Caco-2 (cell line): ENCODE measurements around the gene PRR33. TPM values are rescaled to one million over a fixed set of nuclear protein-coding genes. Genes with fewer than 3 reads are reported as not detected.

Experiments
- BruUV-seq: library from RNA; stranded (reverse); fragments of 400-500 nt; replicated peaks from 2 replicates; lab custom pipeline; 2021; lab: Mats Ljungman, UMichigan
- CTCF ChIA-PET: fragments of 300-600 bp; sonication (Branson Sonifier 250); formaldehyde crosslinking; loops from one replicate; lab custom pipeline; 2022; ENCODE audit warnings: antibody characterized with exemption; lab: Charles Lee
- POLR2A ChIA-PET: fragments of 300-600 bp; sonication (Branson Sonifier 250); formaldehyde crosslinking; loops from one replicate; lab custom pipeline; 2022; ENCODE audit warnings: antibody characterized with exemption; lab: Charles Lee
- DNase-seq, 2 experiments: peaks; one replicate each; pipeline versions ENCODE4 v3.0.0 to v3.0.0-alpha.2; 2020 to 2022
- H3K27me3 ChIP-seq: replicated peaks from 2 replicates; pipeline ENCODE4 v1.6.0; 2011; ENCODE audit warnings: low read length; ENCODE audit not compliant: control insufficient read depth, insufficient read depth
- H3K36me3 ChIP-seq: 2 replicates; pipeline ENCODE4 v1.5.1; 2011; ENCODE audit warnings: low read length; ENCODE audit not compliant: control insufficient read depth, insufficient read depth
- H3K4me1 ChIP-seq: fragments of 250-450 bp; sonication (Bioruptor Pico); 2 replicates; pipeline ENCODE4 v1.5.1; 2020; ENCODE audit warnings: mild to moderate bottlenecking
- H3K4me3 ChIP-seq: 2 replicates; pipeline ENCODE4 v1.5.1; 2011; ENCODE audit warnings: low read depth, mild to moderate bottlenecking, control low read depth, low read length
- H3K9me3 ChIP-seq: fragments of 250-450 bp; sonication (Bioruptor Pico); 2 replicates; pipeline ENCODE4 v1.5.1; 2020; ENCODE audit warnings: mild to moderate bottlenecking, moderate library complexity
- H3K27ac Mint-ChIP-seq: one replicate; pipeline ENCODE4 v1.8.0; 2022; ENCODE audit warnings: mixed read lengths; ENCODE audit not compliant: unreplicated experiment
- H3K27me3 Mint-ChIP-seq: one replicate; pipeline ENCODE4 v1.8.0; 2022; ENCODE audit warnings: mixed read lengths; ENCODE audit not compliant: insufficient read depth, unreplicated experiment
- H3K36me3 Mint-ChIP-seq: one replicate; pipeline ENCODE4 v1.8.0; 2022; ENCODE audit warnings: mild to moderate bottlenecking, mixed read lengths; ENCODE audit not compliant: insufficient read depth, unreplicated experiment
- H3K4me1 Mint-ChIP-seq: one replicate; pipeline ENCODE4 v1.8.0; 2022; ENCODE audit warnings: low read depth, mixed read lengths; ENCODE audit not compliant: unreplicated experiment
- H3K4me3 Mint-ChIP-seq: one replicate; pipeline ENCODE4 v1.8.0; 2022; ENCODE audit warnings: mild to moderate bottlenecking, moderate library complexity, mixed read lengths; ENCODE audit not compliant: unreplicated experiment
- H3K9me3 Mint-ChIP-seq: one replicate; pipeline ENCODE4 v1.8.0; 2022; ENCODE audit warnings: mixed read lengths; ENCODE audit not compliant: unreplicated experiment
- CTCF ChIP-seq, 2 experiments: fragments of 200-600 bp in 1 of 2; IDR thresholded peaks; 1 replicate in 1 of 2; 2 replicates in 1 of 2; pipeline versions ENCODE4 v1.5.1 to v1.8.0; 2011 to 2022; ENCODE audit warnings: antibody characterized with exemption in 1 of 2, control low read depth in 1 of 2, inconsistent platforms in 1 of 2, low read depth in 1 of 2, low read length in 1 of 2, mild to moderate bottlenecking in 1 of 2, moderate library complexity in 1 of 2; ENCODE audit not compliant: insufficient read depth in 1 of 2, severe bottlenecking in 1 of 2, unreplicated experiment in 1 of 2
- intact Hi-C: fragments of 100-400 bp; cut with micrococcal nuclease; formaldehyde crosslinking; loops from one replicate; pipeline ENCODE4 v1.10.0; 2022; ENCODE audit not compliant: unreplicated experiment
- total RNA-seq: library from RNA; stranded (reverse); gene quantifications from 2 replicates; pipeline ENCODE4 v1.2.3, GENCODE V29; 2022

PRR33 gene
- total RNA-seq, 1 experiment from 2014 or later: not detected

GRCh38 chr11:1851468-1852180, 40.1 kb downstream of the PRR33 start:
- Mint-ChIP-seq H3K4me3 (no peak overlapping the region), H3K27ac (no peak overlapping the region), H3K4me1 (no peaks in the 10 kb centered on the region), H3K27me3 (no peaks in the 10 kb centered on the region), H3K9me3 (no peaks in the 10 kb centered on the region), H3K36me3 (no peaks in the 10 kb centered on the region)
- Histone ChIP-seq H3K4me1 (no peaks in the 10 kb centered on the region), H3K36me3 (no peaks in the 10 kb centered on the region), H3K9me3 (no peaks in the 10 kb centered on the region), H3K4me3 (no peak overlapping the region), H3K27me3 (no peaks in the 10 kb centered on the region)
- ChIA-PET CTCF (interaction anchor here (0.5 kb wide), 1 partner anchor 44 kb away, joined by 3 read pairs; no protein-coding TSS in a partner anchor), POLR2A (no interaction called here)
- intact Hi-C loops: no loop called here
- TF ChIP-seq CTCF (IDR thresholded peaks at IDR 0.05; ENCODE audit: insufficient read depth in 1 of 2, low read depth in 1 of 2, low read length in 1 of 2, severe bottlenecking in 1 of 2, unreplicated experiment in 1 of 2): no peak
- no TSS peak for BruUV-seq
- DNase-seq: no peak

- ChIA-PET CTCF (interaction anchor here (0.6 to 1.9 kb wide), 6 partner anchors 10 to 302 kb away, joined by 3 to 6 read pairs (median 4); partner anchors contain the start of gene TNNI2), POLR2A (interaction anchor here (0.6 kb wide), 1 partner anchor 14 kb away, joined by 4 read pairs; the partner anchor contains the start of gene SYT8)
- peaks cover 8% of the 10 kb centered on the region for H3K4me1 ChIP-seq
- intact Hi-C loops: no loop called here
- no peak for TF ChIP-seq CTCF (IDR thresholded peaks at IDR 0.05; ENCODE audit: insufficient read depth in 1 of 2, low read depth in 1 of 2, low read length in 1 of 2, severe bottlenecking in 1 of 2, unreplicated experiment in 1 of 2)
- H3K4me3 ChIP-seq: no peak overlapping the region
- Mint-ChIP-seq H3K4me3 (no peak overlapping the region), H3K4me1 (peaks cover 11% of the 10 kb centered on the region), H3K9me3 (no peaks in the 10 kb centered on the region), H3K36me3 (no peaks in the 10 kb centered on the region), H3K27ac (no peak overlapping the region), H3K27me3 (no peaks in the 10 kb centered on the region)
- DNase-seq: no peak
- no peaks in the 10 kb centered on the region for H3K36me3 ChIP-seq
- H3K9me3 ChIP-seq: no peaks in the 10 kb centered on the region
- no peaks in the 10 kb centered on the region for H3K27me3 ChIP-seq
- no TSS peak for BruUV-seq
These were observed 42.9 kb downstream of the PRR33 start for GRCh38 chr11:1848640-1849430.

GRCh38 chr11:1847926-1848639, 43.6 kb downstream of the PRR33 start:
- ChIA-PET CTCF (interaction anchor here (0.6 to 1.9 kb wide), 6 partner anchors 9 to 303 kb away, joined by 3 to 6 read pairs (median 4); partner anchors contain the start of gene TNNI2), POLR2A (interaction anchor here (0.6 kb wide), 1 partner anchor 13 kb away, joined by 4 read pairs; the partner anchor contains the start of gene SYT8)
- Mint-ChIP-seq H3K36me3 (no peaks in the 10 kb centered on the region), H3K27ac (no peak overlapping the region), H3K4me1 (peaks cover 11% of the 10 kb centered on the region), H3K9me3 (no peaks in the 10 kb centered on the region), H3K4me3 (no peak overlapping the region), H3K27me3 (no peaks in the 10 kb centered on the region)
- intact Hi-C loops: no loop called here
- no peaks in the 10 kb centered on the region for H3K27me3 ChIP-seq
- peaks cover 8% of the 10 kb centered on the region for H3K4me1 ChIP-seq
- no peak for TF ChIP-seq CTCF (IDR thresholded peaks at IDR 0.05; ENCODE audit: insufficient read depth in 1 of 2, low read depth in 1 of 2, low read length in 1 of 2, severe bottlenecking in 1 of 2, unreplicated experiment in 1 of 2)
- no TSS peak for BruUV-seq
- no peaks in the 10 kb centered on the region for H3K36me3 ChIP-seq
- H3K9me3 ChIP-seq: no peaks in the 10 kb centered on the region
- DNase-seq: no peak
- H3K4me3 ChIP-seq: no peak overlapping the region
